ENCODE data around the gene STAT5B. TPM values are rescaled to one million over a fixed set of nuclear protein-coding genes. Genes with fewer than 3 reads are reported as not detected.

STAT5B gene
- total and polyA plus RNA-seq, 2 of the 13 experiments (the other 11 are each of a cell fraction or from before 2014, with no cell fraction given) = 21.0 to 42.8 TPM

DNA sequence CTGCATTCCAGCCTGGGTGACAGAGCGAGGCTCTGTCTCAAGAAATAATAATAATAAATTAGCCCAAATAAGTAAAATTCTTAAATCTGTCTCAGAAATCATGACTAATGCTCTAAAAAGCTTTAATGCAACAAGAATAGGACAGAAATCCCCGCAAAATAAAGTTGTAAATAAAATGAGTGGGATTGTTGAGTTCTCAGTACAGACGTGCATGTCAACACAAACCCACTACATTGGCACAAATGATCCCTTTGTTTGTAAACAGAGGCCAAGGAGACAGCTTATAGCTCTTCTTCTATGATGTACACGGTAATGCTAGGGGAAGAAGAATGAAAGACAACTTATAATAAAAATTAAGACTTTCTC is 6.0 kb downstream of the STAT5B start:
- no peak for FAIRE-seq
- CTCF ChIA-PET (ENCODE audit: low intra/inter-chr PET ratio, low total read pairs) = no interaction called here
- WGBS (ENCODE audit: low lambda C conversion rate) = 88% methylated on average over 4 of the region's 4 CpGs

More for the DNA sequence above, 6.0 kb downstream of the STAT5B start:
- no peak overlapping the region for H3K4me3 ChIP-seq (replicated peaks in 1 of 3; ENCODE audit: insufficient read depth in 1 of 3, low read depth in 2 of 3, low read length in 3 of 3)
- H3K9ac ChIP-seq (ENCODE audit: insufficient read depth, low read depth, low read length) = no peak overlapping the region
- peaks cover 77% of the 10 kb centered on the region for H3K79me2 ChIP-seq (ENCODE audit: insufficient read depth, low read length)
- peak overlapping the region; percentile 52 for H3K27ac ChIP-seq (ENCODE audit: extremely low read length, insufficient read depth, low read length)
- H3K9me3 ChIP-seq (ENCODE audit: low read length) = no peaks in the 10 kb centered on the region
- no TSS peak for BruUV-seq (replicated peaks)
- in situ Hi-C loops (cut with HindIII; ENCODE audit: extremely low pct_ligation_motif_present, low pct_unique_long_range_greater_than_20kb) (no loop called here), intact Hi-C loops (cut with micrococcal nuclease; ENCODE audit: unreplicated experiment) (no loop called here)
- POLR2A ChIA-PET = interaction anchor here (0.6 to 2.2 kb wide), 8 partner anchors 9 to 153 kb away, joined by 3 to 13 read pairs (median 4); partner anchors contain the start of gene CAVIN1
- no peak overlapping the region for H2AFZ ChIP-seq (ENCODE audit: low read length)
- H3K36me3 ChIP-seq (replicated peaks in 1 of 2; ENCODE audit: control insufficient read depth in 1 of 2, insufficient read depth in 2 of 2, low read length in 2 of 2) = no peaks in the 10 kb centered on the region
- DNase-seq (ENCODE audit: low spot score) = no peak
- no peaks in the 10 kb centered on the region for H3K27me3 ChIP-seq (ENCODE audit: control insufficient read depth in 1 of 2, insufficient read depth in 2 of 2, low read length in 2 of 2)
- no peaks in the 10 kb centered on the region; the same call in 1 of the 2 replicates for H4K20me1 ChIP-seq (ENCODE audit: insufficient read depth, low read length)
- no peak for ATAC-seq
- TF ChIP-seq PLRG1 (conservative IDR thresholded peaks at IDR 0.05) = no peak
- TF ChIP-seq, protein P1, sequence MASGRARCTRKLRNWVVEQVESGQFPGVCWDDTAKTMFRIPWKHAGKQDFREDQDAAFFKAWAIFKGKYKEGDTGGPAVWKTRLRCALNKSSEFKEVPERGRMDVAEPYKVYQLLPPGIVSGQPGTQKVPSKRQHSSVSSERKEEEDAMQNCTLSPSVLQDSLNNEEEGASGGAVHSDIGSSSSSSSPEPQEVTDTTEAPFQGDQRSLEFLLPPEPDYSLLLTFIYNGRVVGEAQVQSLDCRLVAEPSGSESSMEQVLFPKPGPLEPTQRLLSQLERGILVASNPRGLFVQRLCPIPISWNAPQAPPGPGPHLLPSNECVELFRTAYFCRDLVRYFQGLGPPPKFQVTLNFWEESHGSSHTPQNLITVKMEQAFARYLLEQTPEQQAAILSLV (CRISPR knock-in tag; IDR thresholded peaks at IDR 0.05; ENCODE audit: borderline replicate concordance) = no peak
- TF ChIP-seq, protein P2, sequence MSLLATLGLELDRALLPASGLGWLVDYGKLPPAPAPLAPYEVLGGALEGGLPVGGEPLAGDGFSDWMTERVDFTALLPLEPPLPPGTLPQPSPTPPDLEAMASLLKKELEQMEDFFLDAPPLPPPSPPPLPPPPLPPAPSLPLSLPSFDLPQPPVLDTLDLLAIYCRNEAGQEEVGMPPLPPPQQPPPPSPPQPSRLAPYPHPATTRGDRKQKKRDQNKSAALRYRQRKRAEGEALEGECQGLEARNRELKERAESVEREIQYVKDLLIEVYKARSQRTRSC (CRISPR knock-in tag; IDR thresholded peaks at IDR 0.05; ENCODE audit: low read depth) = no peak
- TF ChIP-seq, protein P3, sequence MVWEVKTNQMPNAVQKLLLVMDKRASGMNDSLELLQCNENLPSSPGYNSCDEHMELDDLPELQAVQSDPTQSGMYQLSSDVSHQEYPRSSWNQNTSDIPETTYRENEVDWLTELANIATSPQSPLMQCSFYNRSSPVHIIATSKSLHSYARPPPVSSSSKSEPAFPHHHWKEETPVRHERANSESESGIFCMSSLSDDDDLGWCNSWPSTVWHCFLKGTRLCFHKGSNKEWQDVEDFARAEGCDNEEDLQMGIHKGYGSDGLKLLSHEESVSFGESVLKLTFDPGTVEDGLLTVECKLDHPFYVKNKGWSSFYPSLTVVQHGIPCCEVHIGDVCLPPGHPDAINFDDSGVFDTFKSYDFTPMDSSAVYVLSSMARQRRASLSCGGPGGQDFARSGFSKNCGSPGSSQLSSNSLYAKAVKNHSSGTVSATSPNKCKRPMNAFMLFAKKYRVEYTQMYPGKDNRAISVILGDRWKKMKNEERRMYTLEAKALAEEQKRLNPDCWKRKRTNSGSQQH (CRISPR knock-in tag; IDR thresholded peaks at IDR 0.05; ENCODE audit: low read depth) = no peak
- TF ChIP-seq NRL (CRISPR knock-in tag; IDR thresholded peaks at IDR 0.05; ENCODE audit: borderline replicate concordance) = no peak
- TF ChIP-seq SCMH1 (CRISPR knock-in tag; IDR thresholded peaks at IDR 0.05; ENCODE audit: borderline replicate concordance) = no peak
- TF ChIP-seq ZNF335 (CRISPR knock-in tag; IDR thresholded peaks at IDR 0.05) = no peak
- TF ChIP-seq, protein P4, sequence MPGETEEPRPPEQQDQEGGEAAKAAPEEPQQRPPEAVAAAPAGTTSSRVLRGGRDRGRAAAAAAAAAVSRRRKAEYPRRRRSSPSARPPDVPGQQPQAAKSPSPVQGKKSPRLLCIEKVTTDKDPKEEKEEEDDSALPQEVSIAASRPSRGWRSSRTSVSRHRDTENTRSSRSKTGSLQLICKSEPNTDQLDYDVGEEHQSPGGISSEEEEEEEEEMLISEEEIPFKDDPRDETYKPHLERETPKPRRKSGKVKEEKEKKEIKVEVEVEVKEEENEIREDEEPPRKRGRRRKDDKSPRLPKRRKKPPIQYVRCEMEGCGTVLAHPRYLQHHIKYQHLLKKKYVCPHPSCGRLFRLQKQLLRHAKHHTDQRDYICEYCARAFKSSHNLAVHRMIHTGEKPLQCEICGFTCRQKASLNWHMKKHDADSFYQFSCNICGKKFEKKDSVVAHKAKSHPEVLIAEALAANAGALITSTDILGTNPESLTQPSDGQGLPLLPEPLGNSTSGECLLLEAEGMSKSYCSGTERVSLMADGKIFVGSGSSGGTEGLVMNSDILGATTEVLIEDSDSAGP (CRISPR knock-in tag; IDR thresholded peaks at IDR 0.05; ENCODE audit: borderline replicate concordance) = no peak
- no peak for TF ChIP-seq MBD4 (IDR thresholded peaks at IDR 0.05; ENCODE audit: borderline replicate concordance, low read length)
- TF ChIP-seq, protein P5, sequence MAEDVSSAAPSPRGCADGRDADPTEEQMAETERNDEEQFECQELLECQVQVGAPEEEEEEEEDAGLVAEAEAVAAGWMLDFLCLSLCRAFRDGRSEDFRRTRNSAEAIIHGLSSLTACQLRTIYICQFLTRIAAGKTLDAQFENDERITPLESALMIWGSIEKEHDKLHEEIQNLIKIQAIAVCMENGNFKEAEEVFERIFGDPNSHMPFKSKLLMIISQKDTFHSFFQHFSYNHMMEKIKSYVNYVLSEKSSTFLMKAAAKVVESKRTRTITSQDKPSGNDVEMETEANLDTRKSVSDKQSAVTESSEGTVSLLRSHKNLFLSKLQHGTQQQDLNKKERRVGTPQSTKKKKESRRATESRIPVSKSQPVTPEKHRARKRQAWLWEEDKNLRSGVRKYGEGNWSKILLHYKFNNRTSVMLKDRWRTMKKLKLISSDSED (CRISPR knock-in tag; IDR thresholded peaks at IDR 0.05) = no peak
- peaks cover 87% of the 10 kb centered on the region for H3K4me1 ChIP-seq (ENCODE audit: insufficient read depth, low read length)
- H3K4me2 ChIP-seq (ENCODE audit: low read depth, low read length) = peak overlapping the region; percentile 62; the same call in 1 of the 2 replicates
